ENCODE data around the gene NYNRIN.

NYNRIN gene

GRCh38 chr14:24456980-24457379 lies 58.2 kb downstream of the NYNRIN start:
- TF ChIP-seq ZFX (IDR thresholded peaks at IDR 0.05; ENCODE audit: borderline replicate concordance) = no peak
- TF ChIP-seq, protein P1, sequence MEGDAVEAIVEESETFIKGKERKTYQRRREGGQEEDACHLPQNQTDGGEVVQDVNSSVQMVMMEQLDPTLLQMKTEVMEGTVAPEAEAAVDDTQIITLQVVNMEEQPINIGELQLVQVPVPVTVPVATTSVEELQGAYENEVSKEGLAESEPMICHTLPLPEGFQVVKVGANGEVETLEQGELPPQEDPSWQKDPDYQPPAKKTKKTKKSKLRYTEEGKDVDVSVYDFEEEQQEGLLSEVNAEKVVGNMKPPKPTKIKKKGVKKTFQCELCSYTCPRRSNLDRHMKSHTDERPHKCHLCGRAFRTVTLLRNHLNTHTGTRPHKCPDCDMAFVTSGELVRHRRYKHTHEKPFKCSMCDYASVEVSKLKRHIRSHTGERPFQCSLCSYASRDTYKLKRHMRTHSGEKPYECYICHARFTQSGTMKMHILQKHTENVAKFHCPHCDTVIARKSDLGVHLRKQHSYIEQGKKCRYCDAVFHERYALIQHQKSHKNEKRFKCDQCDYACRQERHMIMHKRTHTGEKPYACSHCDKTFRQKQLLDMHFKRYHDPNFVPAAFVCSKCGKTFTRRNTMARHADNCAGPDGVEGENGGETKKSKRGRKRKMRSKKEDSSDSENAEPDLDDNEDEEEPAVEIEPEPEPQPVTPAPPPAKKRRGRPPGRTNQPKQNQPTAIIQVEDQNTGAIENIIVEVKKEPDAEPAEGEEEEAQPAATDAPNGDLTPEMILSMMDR (IDR thresholded peaks at IDR 0.05) = no peak
- no peak overlapping the region for H3K27ac ChIP-seq

DNA sequence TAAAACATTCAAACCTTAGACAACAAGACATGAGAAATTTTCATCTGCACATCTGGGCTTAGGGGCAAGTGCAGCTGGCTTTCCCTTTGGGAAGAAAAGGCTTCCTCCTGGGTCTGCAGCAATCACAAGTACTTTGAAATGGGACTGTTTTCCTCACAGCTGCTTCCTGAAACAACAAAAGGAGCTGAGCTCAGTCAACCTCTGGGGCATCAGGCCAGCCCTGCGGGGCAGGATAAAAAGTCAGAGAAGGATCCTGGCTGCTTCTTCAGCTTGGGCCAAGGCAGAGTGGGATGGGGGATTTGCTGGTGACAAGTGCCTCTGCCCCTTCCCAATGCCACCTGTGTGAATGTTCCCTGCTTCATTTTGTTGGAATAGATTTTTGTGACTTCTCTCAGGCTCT lies 59.9 kb downstream of the NYNRIN start:
- TF ChIP-seq, protein P1 (IDR thresholded peaks at IDR 0.05) = no peak
- TF ChIP-seq ZFX (IDR thresholded peaks at IDR 0.05; ENCODE audit: borderline replicate concordance) = no peak
- H3K27ac ChIP-seq = no peak overlapping the region

- TF ChIP-seq ZFX (IDR thresholded peaks at IDR 0.05; ENCODE audit: borderline replicate concordance) = no peak
- TF ChIP-seq, protein P1 (IDR thresholded peaks at IDR 0.05) = no peak
- no peak overlapping the region for H3K27ac ChIP-seq
Observed at GRCh38 chr14:24459331-24459730, 60.5 kb downstream of the NYNRIN start.

DNA sequence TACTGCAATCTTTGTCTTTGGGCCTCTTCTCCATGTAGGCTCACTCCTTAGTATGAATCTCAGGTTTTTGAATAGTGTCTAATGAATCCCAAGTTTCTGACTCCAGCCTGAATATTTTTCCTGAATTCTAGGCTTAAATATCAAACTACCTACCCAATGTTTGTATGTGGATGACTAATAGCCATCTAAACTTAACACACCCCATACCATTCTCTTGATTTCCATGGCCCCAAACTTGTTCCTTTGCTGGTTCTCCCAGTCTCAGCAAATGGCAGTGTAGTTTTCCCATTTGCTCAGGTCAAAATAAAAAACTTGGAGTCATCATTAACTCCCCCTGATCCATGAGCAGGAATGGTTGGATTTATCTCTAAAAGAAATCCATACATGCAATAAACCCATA lies 62.5 kb downstream of the NYNRIN start:
- no peak overlapping the region for H3K27ac ChIP-seq
- TF ChIP-seq, protein P1 (IDR thresholded peaks at IDR 0.05) = no peak
- TF ChIP-seq ZFX (IDR thresholded peaks at IDR 0.05; ENCODE audit: borderline replicate concordance) = no peak

- TF ChIP-seq, protein P1 (IDR thresholded peaks at IDR 0.05) = no peak
- no peak for TF ChIP-seq ZFX (IDR thresholded peaks at IDR 0.05; ENCODE audit: borderline replicate concordance)
- no peak overlapping the region for H3K27ac ChIP-seq
Observed at GRCh38 chr14:24463017-24463883, 64.4 kb downstream of the NYNRIN start.

DNA sequence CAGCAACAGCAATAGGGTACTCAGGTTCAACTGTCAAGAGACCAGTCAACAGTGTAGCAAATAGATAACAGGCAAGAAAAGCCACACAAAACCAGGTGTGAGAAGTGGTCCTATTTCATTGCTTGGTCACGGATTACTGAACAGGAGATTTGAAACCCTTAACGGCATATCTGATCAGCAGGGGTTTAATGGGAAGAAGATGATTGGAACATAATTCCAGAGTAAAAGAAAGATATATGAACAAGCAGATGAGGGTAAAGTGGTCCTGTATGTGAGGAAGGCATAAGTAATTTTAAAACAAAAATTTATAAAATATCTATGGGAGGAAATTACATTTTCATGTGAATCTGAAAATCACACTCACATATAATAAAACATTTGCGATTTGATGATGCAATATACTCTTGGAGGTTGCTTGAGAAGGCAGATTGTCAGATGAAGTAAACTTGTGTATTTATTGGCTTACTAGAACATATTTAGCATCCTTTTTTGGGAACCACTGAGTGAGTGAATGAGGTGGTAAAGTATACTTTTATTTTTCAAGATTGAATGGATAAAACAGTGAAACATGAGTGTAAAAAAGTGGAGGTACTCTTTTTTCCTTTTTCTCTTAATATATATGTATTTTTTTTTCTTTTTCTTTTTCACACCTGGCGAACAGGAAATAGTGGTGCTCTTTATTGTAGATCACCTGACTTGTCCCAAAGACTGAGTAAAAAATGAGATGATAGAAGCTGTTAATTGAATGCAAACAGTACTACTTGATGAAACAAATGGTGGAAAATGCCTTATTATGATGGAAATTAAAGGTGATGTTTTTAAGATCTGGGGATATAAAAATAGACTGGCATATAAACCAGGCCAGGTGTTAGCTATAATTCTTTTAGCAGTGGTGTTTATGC lies 65.3 kb downstream of the NYNRIN start:
- TF ChIP-seq ZFX (IDR thresholded peaks at IDR 0.05; ENCODE audit: borderline replicate concordance) = no peak
- TF ChIP-seq, protein P1 (IDR thresholded peaks at IDR 0.05) = no peak
- H3K27ac ChIP-seq = no peak overlapping the region
